IgD-negative memory B cell (primary cell): ENCODE data around the gene FXYD6. TPM values are rescaled to one million over a fixed set of nuclear protein-coding genes. Genes with fewer than 3 reads are reported as not detected.
A peak's percentile ranks its signal among the peaks of the same experiment; 100 is the strongest.
"Not testable (repeated sequence)": the region's sequence is repeated elsewhere in the genome, so short reads cannot be mapped to it uniquely, and the experiment has no call there.

ENCODE experiments used
- H3K27ac Mint-ChIP-seq, 3 donors: one replicate each; pipeline ENCODE4 v1.8.0; 2020 to 2022; ENCODE audit warnings: mild to moderate bottlenecking in 3 of 3, mixed read lengths in 3 of 3, moderate library complexity in 1 of 3
- H3K27me3 Mint-ChIP-seq: one replicate; pipeline ENCODE4 v1.8.0; 2021; ENCODE audit warnings: mixed read lengths
- H3K36me3 Mint-ChIP-seq: one replicate; pipeline ENCODE4 v1.8.0; 2020; ENCODE audit warnings: mild to moderate bottlenecking, mixed read lengths
- H3K4me1 Mint-ChIP-seq, 3 donors: one replicate each; pipeline ENCODE4 v1.8.0; 2020 to 2022; ENCODE audit warnings: mixed read lengths in 3 of 3, mild to moderate bottlenecking in 1 of 3
- H3K4me3 Mint-ChIP-seq, 4 donors: one replicate each; pipeline ENCODE4 v1.8.0; 2020 to 2022; ENCODE audit warnings: mild to moderate bottlenecking in 4 of 4, mixed read lengths in 4 of 4, moderate library complexity in 3 of 4
- H3K9me3 Mint-ChIP-seq, 3 donors: one replicate each; pipeline ENCODE4 v1.8.0; 2020 to 2021; ENCODE audit warnings: mixed read lengths in 3 of 3, mild to moderate bottlenecking in 1 of 3
- polyA plus RNA-seq: library from polyadenylated mRNA; unstranded; fragments of 300-500 nt; fragmentation: Illumina TruSeq; gene quantifications from one replicate; pipeline ENCODE4 v1.2.3, GENCODE V29; 2021

FXYD6 gene
- polyA plus RNA-seq, 1 donor from 2014 or later: not detected

GRCh38 chr11:117871784-117872183 lies 4.7 kb downstream of the FXYD6 start:
- H3K9me3 Mint-ChIP-seq: no peaks in the 10 kb centered on the region
- H3K36me3 Mint-ChIP-seq: peaks cover 1% of the 10 kb centered on the region
- H3K4me3 Mint-ChIP-seq: no peak overlapping the region
- peaks cover 43% of the 10 kb centered on the region for H3K27me3 Mint-ChIP-seq
- H3K4me1 Mint-ChIP-seq: peaks cover 0 to 23% (median 9%) of the 10 kb centered on the region in 3 donors
- no peak overlapping the region for H3K27ac Mint-ChIP-seq

GRCh38 chr11:117871160-117871559 lies 5.3 kb downstream of the FXYD6 start:
- Mint-ChIP-seq H3K27me3 (peaks cover 40% of the 10 kb centered on the region), H3K36me3 (peaks cover 1% of the 10 kb centered on the region), H3K4me1 (peaks cover 0 to 20% (median 8%) of the 10 kb centered on the region in 3 donors), H3K27ac (peak overlapping the region in 1 of 3 donors; percentile 0), H3K9me3 (no peaks in the 10 kb centered on the region), H3K4me3 (no peak overlapping the region)

- H3K27ac Mint-ChIP-seq: peak overlapping the region in 1 of 3 donors; percentile 39
- H3K27me3 Mint-ChIP-seq: peaks cover 32% of the 10 kb centered on the region
- H3K4me3 Mint-ChIP-seq: no peak overlapping the region
- peaks cover 1% of the 10 kb centered on the region for H3K36me3 Mint-ChIP-seq
- H3K9me3 Mint-ChIP-seq: no peaks in the 10 kb centered on the region
- H3K4me1 Mint-ChIP-seq: peaks cover 0 to 14% (median 6%) of the 10 kb centered on the region in 3 donors
These were observed 6.1 kb downstream of the FXYD6 start for GRCh38 chr11:117870103-117870952.

- Mint-ChIP-seq H3K36me3 (no peaks in the 10 kb centered on the region), H3K4me3 (no peak overlapping the region), H3K4me1 (peaks cover 0 to 8% (median 2%) of the 10 kb centered on the region in 3 donors), H3K27me3 (peaks cover 26% of the 10 kb centered on the region), H3K9me3 (no peaks in the 10 kb centered on the region), H3K27ac (no peak overlapping the region)
These were observed 6.9 kb downstream of the FXYD6 start for GRCh38 chr11:117869604-117870003.

- H3K9me3 Mint-ChIP-seq: no peaks in the 10 kb centered on the region
- H3K27ac Mint-ChIP-seq: no peak overlapping the region
- peaks cover 0 to 4% (median under 1%) of the 10 kb centered on the region in 3 donors for H3K4me1 Mint-ChIP-seq
- no peaks in the 10 kb centered on the region for H3K36me3 Mint-ChIP-seq
- H3K4me3 Mint-ChIP-seq: no peak overlapping the region
- peaks cover 23% of the 10 kb centered on the region for H3K27me3 Mint-ChIP-seq
These were observed 7.5 kb downstream of the FXYD6 start for GRCh38 chr11:117868815-117869561.

- H3K27me3 Mint-ChIP-seq: peaks cover 18% of the 10 kb centered on the region
- no peaks in the 10 kb centered on the region for H3K9me3 Mint-ChIP-seq
- H3K36me3 Mint-ChIP-seq: no peaks in the 10 kb centered on the region
- peaks cover 0 to under 1% (median 0%) of the 10 kb centered on the region in 3 donors for H3K4me1 Mint-ChIP-seq
- no peak overlapping the region for H3K27ac Mint-ChIP-seq
- H3K4me3 Mint-ChIP-seq: no peak overlapping the region
These were observed 8.4 kb downstream of the FXYD6 start for GRCh38 chr11:117868088-117868487.

- H3K27me3 Mint-ChIP-seq: peaks cover 7% of the 10 kb centered on the region
- H3K9me3 Mint-ChIP-seq: no peaks in the 10 kb centered on the region
- H3K4me3 Mint-ChIP-seq: no peak overlapping the region
- H3K4me1 Mint-ChIP-seq: no peaks in the 10 kb centered on the region
- no peak overlapping the region for H3K27ac Mint-ChIP-seq
- H3K36me3 Mint-ChIP-seq: no peaks in the 10 kb centered on the region
These were observed 9.9 kb downstream of the FXYD6 start for GRCh38 chr11:117866526-117866925.

- not testable (repeated sequence) for H3K4me1 Mint-ChIP-seq, H3K4me3 Mint-ChIP-seq, H3K36me3 Mint-ChIP-seq, H3K27me3 Mint-ChIP-seq, H3K9me3 Mint-ChIP-seq
- peak overlapping the region in 1 of 3 donors; percentile 12 for H3K27ac Mint-ChIP-seq
These were observed 10.9 kb downstream of the FXYD6 start for GRCh38 chr11:117865546-117865945.

- Mint-ChIP-seq H3K4me3 (no peak overlapping the region), H3K4me1 (no peaks in the 10 kb centered on the region), H3K9me3 (no peaks in the 10 kb centered on the region), H3K27me3 (peaks cover 7% of the 10 kb centered on the region), H3K27ac (no peak overlapping the region), H3K36me3 (no peaks in the 10 kb centered on the region)
These were observed 13.1 kb downstream of the FXYD6 start for GRCh38 chr11:117863383-117863782.

- Mint-ChIP-seq H3K9me3 (no peaks in the 10 kb centered on the region), H3K4me3 (no peak overlapping the region), H3K36me3 (no peaks in the 10 kb centered on the region), H3K27ac (no peak overlapping the region), H3K27me3 (peaks cover 3% of the 10 kb centered on the region), H3K4me1 (no peaks in the 10 kb centered on the region)
These were observed 13.7 kb downstream of the FXYD6 start for GRCh38 chr11:117862753-117863152.

- no peak overlapping the region for H3K4me3 Mint-ChIP-seq
- no peaks in the 10 kb centered on the region for H3K4me1 Mint-ChIP-seq
- H3K27me3 Mint-ChIP-seq: no peaks in the 10 kb centered on the region
- H3K36me3 Mint-ChIP-seq: peaks cover under 1% of the 10 kb centered on the region
- H3K9me3 Mint-ChIP-seq: no peaks in the 10 kb centered on the region
- no peak overlapping the region for H3K27ac Mint-ChIP-seq
These were observed 14.3 kb downstream of the FXYD6 start for GRCh38 chr11:117862019-117862725.

- Mint-ChIP-seq H3K4me1 (no peaks in the 10 kb centered on the region), H3K27me3 (no peaks in the 10 kb centered on the region), H3K27ac (no peak overlapping the region), H3K36me3 (peaks cover 4% of the 10 kb centered on the region), H3K9me3 (no peaks in the 10 kb centered on the region), H3K4me3 (no peak overlapping the region)
These were observed 15.1 kb downstream of the FXYD6 start for GRCh38 chr11:117861151-117862018.

- Mint-ChIP-seq H3K27me3 (peaks cover 4% of the 10 kb centered on the region), H3K27ac (no peak overlapping the region), H3K4me1 (no peaks in the 10 kb centered on the region)
These were observed 16.3 kb downstream of the FXYD6 start for GRCh38 chr11:117860139-117860538.

GRCh38 chr11:117859488-117860112 lies 16.9 kb downstream of the FXYD6 start:
- Mint-ChIP-seq H3K27me3 (peaks cover 4% of the 10 kb centered on the region), H3K27ac (no peak overlapping the region), H3K36me3 (peaks cover 4% of the 10 kb centered on the region), H3K4me1 (no peaks in the 10 kb centered on the region), H3K9me3 (peaks cover 0 to 1% (median 0%) of the 10 kb centered on the region in 3 donors), H3K4me3 (no peak overlapping the region)

More at GRCh38 chr11:117860139-117860538, 16.3 kb downstream of the FXYD6 start:
- no peak overlapping the region for H3K4me3 Mint-ChIP-seq
- no peaks in the 10 kb centered on the region for H3K9me3 Mint-ChIP-seq
- H3K36me3 Mint-ChIP-seq: peaks cover 4% of the 10 kb centered on the region
